ENCODE results near the gene ADGRD2. TPM values are rescaled to one million over a fixed set of nuclear protein-coding genes. Genes with fewer than 3 reads are reported as not detected.

ADGRD2 gene
- total RNA-seq, 1 experiment from 2014 or later: not detected

DNA sequence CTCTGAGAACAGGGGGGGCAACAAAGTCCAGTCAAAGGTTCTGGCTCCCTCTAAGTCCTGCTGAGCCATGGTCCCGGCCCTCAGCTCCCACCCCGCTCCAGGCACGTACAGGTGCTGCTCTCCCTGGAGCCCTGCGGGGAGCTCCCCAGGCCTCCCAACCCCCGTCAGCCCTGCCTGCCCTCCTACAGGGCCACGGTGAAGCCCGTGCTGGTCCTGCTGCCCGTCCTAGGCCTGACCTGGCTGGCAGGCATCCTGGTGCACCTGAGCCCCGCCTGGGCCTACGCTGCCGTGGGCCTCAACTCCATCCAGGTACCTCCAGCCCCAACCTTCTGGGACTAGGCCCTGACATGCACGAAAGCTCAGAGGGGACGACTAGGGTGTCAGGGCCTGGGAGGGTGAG lies 20.1 kb downstream of the ADGRD2 start:
- Histone ChIP-seq H3K9me2 (ENCODE audit: insufficient read depth) (no peaks in the 10 kb centered on the region), H3K4me3 (replicated peaks in 1 of 2; ENCODE audit: low read depth in 1 of 2, low read length in 2 of 2) (no peak overlapping the region), H3K4me1 (ENCODE audit: control insufficient read depth in 1 of 2, insufficient read depth in 2 of 2, low read length in 2 of 2) (peaks cover 0 to 3% of the 10 kb centered on the region in 2 experiments; a peak in 1 of 4 replicates), H3K36me3 (ENCODE audit: control insufficient read depth in 1 of 2, insufficient read depth in 2 of 2, low read length in 2 of 2) (no peaks in the 10 kb centered on the region), H3K4me2 (ENCODE audit: low read length) (no peak overlapping the region), H3K9me3 (ENCODE audit: control insufficient read depth in 1 of 2, insufficient read depth in 1 of 2, low read depth in 1 of 2, low read length in 2 of 2) (no peaks in the 10 kb centered on the region), H3K9ac (ENCODE audit: low read length) (no peak overlapping the region), H3K27ac (ENCODE audit: low read depth, low read length) (no peak overlapping the region), H3K79me2 (ENCODE audit: insufficient read depth, low read length) (no peaks in the 10 kb centered on the region), H3K27me3 (ENCODE audit: insufficient read depth, low read length) (no peaks in the 10 kb centered on the region), H4K20me1 (ENCODE audit: insufficient read depth) (no peaks in the 10 kb centered on the region), H2AFZ (ENCODE audit: low read depth, low read length, poor library complexity, severe bottlenecking) (no peak overlapping the region)
- RAD21 ChIA-PET (ENCODE audit: low non-redundant PET in 1 of 2, low total read pairs in 2 of 2, uncharacterized antibody in 2 of 2, unreplicated experiment in 2 of 2): no interaction called here
- CTCF ChIA-PET: no interaction called here
- DNase-seq (ENCODE audit: low read depth, low spot score) (no peak), ATAC-seq (no peak)
- POLR2A ChIA-PET: no interaction called here
- no peak for TF ChIP-seq TCF7L2 (IDR thresholded peaks at IDR 0.05; ENCODE audit: borderline replicate concordance, extremely low read depth, insufficient read depth, insufficient read length)
- TF ChIP-seq SP1 (IDR thresholded peaks at IDR 0.05; ENCODE audit: low read depth): no peak
- no peak for TF ChIP-seq ZNF274 (IDR thresholded peaks at IDR 0.05; ENCODE audit: low read depth, low read length)
- TF ChIP-seq FOSL1 (IDR thresholded peaks at IDR 0.05; ENCODE audit: low read depth): no peak
- TF ChIP-seq REST (IDR thresholded peaks at IDR 0.05; ENCODE audit: low read depth): no peak
- no peak for TF ChIP-seq RAD21 (IDR thresholded peaks at IDR 0.05; ENCODE audit: low read depth)
- TF ChIP-seq, protein P1, sequence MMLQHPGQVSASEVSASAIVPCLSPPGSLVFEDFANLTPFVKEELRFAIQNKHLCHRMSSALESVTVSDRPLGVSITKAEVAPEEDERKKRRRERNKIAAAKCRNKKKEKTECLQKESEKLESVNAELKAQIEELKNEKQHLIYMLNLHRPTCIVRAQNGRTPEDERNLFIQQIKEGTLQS (IDR thresholded peaks at IDR 0.05): no peak
- no peak for TF ChIP-seq JUND (IDR thresholded peaks at IDR 0.05)
- no peak for TF ChIP-seq CEBPB (IDR thresholded peaks at IDR 0.05; ENCODE audit: low read depth)
- no peak for TF ChIP-seq ELF1 (IDR thresholded peaks at IDR 0.05; ENCODE audit: borderline replicate concordance, low read depth)
- TF ChIP-seq POLR2AphosphoS5 (IDR thresholded peaks at IDR 0.05; ENCODE audit: low read depth, low read length): no peak
- TF ChIP-seq SIN3A (IDR thresholded peaks at IDR 0.05; ENCODE audit: low read depth): no peak
- TF ChIP-seq CBX3 (IDR thresholded peaks at IDR 0.05; ENCODE audit: low read depth): no peak
- TF ChIP-seq, protein P2, sequence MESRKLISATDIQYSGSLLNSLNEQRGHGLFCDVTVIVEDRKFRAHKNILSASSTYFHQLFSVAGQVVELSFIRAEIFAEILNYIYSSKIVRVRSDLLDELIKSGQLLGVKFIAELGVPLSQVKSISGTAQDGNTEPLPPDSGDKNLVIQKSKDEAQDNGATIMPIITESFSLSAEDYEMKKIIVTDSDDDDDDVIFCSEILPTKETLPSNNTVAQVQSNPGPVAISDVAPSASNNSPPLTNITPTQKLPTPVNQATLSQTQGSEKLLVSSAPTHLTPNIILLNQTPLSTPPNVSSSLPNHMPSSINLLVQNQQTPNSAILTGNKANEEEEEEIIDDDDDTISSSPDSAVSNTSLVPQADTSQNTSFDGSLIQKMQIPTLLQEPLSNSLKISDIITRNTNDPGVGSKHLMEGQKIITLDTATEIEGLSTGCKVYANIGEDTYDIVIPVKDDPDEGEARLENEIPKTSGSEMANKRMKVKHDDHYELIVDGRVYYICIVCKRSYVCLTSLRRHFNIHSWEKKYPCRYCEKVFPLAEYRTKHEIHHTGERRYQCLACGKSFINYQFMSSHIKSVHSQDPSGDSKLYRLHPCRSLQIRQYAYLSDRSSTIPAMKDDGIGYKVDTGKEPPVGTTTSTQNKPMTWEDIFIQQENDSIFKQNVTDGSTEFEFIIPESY (IDR thresholded peaks at IDR 0.05; ENCODE audit: extremely low read depth, insufficient replicate concordance, low read length): no peak
- no peak for TF ChIP-seq SRF (IDR thresholded peaks at IDR 0.05; ENCODE audit: low read depth)
- no peak for TF ChIP-seq EGR1 (IDR thresholded peaks at IDR 0.05; ENCODE audit: low read depth)
- TF ChIP-seq POLR2A (IDR thresholded peaks at IDR 0.05; ENCODE audit: borderline replicate concordance, extremely low read depth, insufficient read depth, insufficient read length): no peak
- intact Hi-C loops (cut with micrococcal nuclease): no loop called here
- BruUV-seq (replicated peaks): no TSS peak

Data from HCT116 (cell line).